NCI-H1436 treated with DMSO at 0.1 percent for 48 hours (cell line): ENCODE data around the gene PLA2G15.

ENCODE experiments used
- DNase-seq: peaks from one replicate; lab custom pipeline; 2025; lab: John Stamatoyannopoulos, UW

Gene PLA2G15

DNA sequence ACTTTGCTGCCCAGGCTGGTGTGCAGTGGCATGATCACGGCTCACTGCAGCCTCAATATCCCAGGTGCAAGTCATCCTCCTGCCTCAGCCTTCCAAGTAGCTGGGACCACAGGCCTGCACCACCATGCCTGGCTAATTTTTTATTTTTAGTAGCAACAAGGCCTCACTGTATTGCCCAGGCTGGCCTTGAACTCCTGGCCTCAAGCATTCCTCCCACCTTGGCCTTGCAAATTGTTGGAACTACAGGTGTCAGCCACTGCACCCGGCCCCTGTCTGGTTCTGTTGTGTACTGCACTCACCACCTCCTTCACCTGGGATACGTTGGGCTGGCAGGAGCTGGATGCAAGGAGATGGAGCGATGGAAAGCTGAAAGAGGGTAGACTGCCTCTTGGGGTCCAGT lies 8.5 kb downstream of the PLA2G15 start:
- no peak for DNase-seq

DNA sequence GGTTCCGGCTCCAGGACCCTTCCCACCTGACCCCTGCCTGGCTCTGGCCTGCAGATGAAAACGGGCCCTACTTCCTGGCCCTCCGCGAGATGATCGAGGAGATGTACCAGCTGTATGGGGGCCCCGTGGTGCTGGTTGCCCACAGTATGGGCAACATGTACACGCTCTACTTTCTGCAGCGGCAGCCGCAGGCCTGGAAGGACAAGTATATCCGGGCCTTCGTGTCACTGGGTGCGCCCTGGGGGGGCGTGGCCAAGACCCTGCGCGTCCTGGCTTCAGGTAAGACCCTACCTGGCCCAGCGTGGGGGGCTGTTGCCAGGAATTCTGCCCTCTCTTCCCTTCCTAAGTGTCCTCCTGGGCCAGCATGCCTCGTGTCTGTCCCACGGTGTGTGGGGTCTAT lies 10.5 kb downstream of the PLA2G15 start:
- DNase-seq, result no peak

DNA sequence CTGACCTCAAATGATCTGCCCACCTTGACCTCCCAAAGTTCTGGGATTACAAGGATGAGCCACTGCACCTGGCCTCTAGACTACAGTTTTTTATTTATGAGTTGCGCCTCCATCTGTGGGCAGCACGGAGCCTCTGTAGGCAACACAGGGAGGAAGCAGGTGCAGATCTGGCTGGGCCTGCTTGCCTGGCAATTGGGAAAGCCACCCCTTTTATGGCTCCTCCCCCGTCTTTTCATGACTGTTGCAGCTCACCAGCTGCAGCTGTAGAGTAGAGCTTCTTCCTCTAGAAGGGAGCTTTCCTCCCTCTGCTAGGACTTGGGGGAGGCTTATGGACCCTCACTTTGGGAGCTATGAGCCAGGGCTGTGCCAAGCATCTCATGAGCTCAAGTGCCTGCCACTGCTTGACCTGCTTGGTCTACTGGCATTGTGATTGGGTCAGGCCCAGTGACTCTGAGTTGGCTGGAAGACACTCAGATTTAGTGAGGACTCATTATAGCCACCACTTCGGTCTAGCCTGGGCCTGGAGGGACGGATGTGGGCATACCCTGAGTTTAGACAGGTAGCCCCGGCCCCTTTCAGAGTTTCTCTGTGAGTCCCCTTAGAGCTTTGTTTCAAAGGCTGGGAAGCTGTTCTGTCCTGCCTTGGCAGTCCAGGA lies 12.2 kb downstream of the PLA2G15 start:
- no peak for DNase-seq

DNA sequence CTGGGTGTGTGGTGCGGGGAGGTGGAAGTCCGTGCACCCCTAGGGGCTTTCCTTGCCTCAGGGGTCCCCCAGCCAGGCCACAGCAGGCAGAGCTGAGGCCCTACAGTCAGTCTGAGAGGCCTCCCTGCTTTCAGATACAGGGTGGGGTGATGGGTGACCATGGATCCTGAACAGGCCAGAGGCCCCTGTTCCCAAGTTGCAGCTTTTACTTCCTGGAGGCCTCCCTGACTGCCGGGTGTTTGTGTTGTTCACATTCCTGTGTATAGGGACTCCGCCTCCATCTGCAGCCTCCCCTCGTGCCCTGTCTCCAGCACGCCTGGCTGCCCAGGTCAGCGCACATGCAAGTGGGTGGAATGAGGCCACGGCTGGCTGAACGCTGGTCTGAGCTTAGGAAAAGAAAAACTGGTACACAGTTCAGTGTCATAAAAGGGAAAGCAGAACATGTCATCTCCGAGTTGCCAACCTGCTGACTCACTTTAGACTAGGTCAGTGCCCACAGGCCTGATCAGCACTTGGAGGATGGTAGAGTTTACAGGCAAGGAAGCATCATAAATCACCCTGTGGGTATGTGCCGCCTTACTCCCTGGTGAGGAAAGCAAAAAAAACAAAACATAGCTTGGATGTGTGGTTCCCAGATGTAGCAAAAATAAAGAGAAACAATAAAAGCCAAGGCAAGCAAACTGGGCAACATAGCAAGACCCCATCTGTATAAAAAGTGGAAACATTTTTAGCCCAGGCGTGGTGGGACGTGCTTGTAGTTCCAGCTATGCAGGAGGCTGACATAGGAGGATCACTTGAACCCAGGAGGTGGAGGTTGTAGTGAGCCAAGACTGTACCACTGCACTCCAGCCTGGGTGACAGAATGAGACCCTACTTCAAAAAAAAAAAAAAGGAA lies 13.0 kb downstream of the PLA2G15 start:
- no peak for DNase-seq

DNA sequence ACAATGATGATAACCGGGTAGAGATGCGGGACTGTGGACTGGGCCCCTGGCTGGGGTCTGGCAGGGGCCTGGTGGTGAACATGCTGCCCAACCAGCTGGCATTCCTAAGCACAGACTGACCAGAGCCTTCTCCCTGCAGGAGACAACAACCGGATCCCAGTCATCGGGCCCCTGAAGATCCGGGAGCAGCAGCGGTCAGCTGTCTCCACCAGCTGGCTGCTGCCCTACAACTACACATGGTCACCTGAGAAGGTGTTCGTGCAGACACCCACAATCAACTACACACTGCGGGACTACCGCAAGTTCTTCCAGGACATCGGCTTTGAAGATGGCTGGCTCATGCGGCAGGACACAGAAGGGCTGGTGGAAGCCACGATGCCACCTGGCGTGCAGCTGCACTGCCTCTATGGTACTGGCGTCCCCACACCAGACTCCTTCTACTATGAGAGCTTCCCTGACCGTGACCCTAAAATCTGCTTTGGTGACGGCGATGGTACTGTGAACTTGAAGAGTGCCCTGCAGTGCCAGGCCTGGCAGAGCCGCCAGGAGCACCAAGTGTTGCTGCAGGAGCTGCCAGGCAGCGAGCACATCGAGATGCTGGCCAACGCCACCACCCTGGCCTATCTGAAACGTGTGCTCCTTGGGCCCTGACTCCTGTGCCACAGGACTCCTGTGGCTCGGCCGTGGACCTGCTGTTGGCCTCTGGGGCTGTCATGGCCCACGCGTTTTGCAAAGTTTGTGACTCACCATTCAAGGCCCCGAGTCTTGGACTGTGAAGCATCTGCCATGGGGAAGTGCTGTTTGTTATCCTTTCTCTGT lies 14.0 kb downstream of the PLA2G15 start:
- no peak for DNase-seq

DNA sequence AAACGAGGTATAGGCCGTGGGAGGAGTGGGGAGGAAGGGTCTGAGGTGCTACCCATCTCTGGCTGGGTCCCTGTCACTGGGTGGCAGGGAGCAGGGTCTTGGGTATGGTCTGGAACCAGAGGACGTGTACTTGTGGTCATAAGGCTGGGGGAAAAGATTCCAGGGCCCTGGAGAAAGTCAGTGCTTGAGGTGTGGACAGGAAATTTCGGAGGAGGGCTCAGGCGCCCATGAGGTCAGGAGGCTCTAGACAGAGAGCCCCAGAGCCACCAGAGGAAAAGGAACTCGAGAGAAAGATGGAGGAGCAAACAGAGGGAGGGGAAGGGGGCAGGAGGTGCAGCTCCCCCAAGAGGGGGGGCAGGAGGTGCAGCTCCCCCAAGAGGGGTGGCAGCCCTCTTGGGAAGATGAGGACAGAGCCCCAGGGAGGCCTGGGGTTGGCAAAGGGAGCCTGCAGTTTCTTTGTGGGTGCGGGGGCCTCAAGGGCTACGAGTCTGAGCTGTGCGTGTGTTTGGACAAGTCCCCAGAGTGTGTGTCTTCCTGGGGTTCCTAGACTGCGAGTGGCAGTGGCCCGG lies 18.5 kb downstream of the PLA2G15 start:
- no peak for DNase-seq

DNA sequence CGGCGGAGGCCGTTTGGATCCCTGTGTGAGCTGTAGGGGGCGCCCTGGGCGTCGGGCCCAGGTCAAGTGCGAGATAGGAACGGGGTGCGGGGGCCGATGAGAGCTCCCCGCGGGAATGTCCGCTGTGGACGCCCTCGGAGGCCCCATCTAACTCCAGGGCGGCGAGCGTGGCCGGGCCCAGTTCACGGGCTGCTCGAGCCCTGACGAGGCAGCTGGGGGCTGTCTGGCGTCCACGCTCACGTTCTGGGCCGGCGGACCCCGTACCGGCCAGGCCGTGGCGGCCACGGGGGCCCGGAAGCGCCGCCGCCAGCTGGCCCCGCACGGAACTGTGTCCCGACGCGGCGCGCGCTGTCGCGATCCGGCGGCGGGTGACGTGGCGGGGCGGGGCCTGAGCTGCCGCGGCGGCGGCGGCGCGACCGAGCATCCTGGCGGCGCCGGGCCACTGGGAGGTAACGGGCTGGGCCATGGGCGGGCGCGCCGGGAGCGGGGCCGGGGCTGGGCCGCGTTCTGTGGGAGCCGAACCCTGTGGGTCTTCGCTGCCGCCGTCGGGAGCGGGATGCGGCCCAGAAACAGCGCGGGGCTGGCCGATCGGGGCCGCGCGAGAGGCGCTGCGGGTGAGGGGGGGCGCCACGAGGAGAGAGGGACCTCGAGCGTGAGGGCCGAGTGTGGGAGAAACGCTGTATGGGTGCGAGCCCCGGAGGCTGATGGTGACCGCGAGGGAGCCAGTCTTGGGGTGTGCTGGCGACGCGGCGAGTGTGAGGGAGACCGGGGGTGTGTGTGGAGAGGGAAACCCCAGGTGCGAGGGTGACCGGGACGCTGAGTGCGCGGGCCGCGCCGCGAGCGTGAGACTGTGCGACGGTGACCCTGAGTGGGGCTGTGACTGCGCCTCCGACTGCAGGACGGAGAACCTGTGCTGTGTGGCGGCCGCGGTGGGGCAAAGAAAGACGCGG lies 19.2 kb downstream of the PLA2G15 start, which contains the start of gene SLC7A6:
Gene SLC7A6, plus strand, starts transcription at position 399 of the 950 bp plus-strand sequence. CDS start 10,201 bp downstream, outside the sequence.
- no peak for DNase-seq

DNA sequence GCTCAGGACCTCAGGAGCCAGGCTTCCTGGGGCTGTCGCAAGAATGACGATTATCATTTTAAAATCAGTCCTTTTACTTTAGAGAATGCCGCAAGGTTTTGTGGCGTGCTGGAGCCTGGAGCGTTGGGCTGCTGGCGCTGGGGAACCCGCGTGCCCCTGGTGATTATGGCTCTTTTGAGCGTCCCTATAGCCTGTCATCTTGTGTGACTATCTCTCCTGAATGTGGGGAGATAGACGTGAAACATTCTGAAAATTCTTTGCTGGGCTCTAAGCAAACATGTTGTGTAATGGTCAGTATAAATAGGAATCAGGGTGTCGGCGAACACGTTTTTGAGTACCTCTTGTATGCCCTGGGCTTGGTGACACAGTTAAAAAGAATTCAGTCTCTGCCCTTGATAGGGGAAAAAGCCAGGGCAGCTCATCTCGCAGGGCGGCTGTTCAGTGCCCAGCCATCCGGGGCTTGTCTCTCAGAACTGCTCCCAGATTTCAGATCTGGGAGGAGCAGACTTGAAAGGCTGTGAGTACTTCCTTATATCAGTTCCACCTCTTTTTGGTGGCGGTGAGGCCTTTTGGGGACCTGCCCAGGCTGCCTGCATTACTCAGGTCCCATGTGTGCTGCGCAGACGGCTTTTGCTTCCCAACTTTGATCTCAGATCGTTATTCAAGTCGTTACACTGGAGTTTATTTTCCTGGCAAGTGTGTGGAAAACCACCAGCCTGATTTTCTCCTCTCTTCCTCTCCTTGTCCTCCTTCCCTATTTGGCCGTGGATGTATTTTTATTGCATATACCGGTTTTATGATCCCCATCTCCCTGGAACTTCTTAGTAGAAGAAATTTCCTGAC lies 20.1 kb downstream of the PLA2G15 start:
- no peak for DNase-seq

DNA sequence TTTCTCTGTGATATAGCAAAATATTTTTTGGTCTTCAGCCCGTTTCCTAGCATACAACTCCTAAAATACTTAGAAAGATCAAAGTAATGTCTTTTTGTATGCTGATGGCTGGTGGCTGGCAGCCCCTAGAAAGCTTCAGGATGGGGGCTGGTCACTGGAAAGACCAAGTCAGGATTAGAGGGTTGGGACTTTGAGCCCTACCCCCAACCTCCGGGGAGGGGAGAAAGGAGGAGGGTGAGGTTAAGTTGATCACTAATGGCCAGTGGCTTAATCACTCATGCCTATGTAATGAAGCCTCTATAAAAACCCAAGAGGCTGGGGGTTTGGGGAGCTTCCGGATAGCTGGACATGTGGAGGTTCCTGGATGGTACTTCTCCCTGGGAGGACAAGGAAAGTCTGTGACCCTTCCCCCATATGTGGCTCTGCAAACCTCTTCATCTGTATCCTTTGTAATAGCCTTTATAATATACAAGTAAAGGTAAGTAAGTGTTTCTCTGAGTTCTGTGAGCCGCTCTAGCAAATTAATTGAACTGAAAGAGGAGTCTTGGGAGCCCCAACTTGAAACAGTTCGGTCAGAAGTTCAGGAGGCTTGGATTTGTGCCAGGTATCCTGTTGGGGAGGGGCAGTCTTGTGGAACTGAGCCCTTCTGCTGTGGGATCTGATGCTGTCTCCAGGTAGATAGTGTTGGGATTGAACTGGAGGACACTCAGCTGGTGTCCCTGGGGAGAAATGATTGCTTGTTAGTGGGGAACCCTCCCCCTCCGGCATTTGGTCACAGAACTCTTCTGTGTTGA lies 22.6 kb downstream of the PLA2G15 start:
- DNase-seq, result no peak

DNA sequence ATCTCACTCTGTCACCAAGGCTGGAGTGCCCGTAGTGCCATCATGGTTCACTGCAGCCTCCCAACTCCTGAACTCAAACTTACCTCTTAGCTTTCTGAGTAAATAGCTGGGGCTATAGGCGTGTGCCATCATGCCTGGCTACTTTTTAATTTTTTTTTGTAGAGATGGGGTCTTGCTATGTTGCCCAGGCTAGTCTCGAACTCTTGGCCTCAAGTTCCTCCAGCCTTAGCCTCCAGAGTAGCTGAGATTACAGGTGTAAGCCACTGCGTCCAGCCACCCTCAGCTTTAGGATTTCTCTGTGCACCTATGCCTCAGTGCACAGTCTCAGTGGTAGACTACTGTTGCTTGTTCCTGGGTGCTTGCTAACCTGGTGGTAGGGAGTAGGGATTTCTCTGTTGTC lies 24.6 kb downstream of the PLA2G15 start:
- DNase-seq, result no peak

DNA sequence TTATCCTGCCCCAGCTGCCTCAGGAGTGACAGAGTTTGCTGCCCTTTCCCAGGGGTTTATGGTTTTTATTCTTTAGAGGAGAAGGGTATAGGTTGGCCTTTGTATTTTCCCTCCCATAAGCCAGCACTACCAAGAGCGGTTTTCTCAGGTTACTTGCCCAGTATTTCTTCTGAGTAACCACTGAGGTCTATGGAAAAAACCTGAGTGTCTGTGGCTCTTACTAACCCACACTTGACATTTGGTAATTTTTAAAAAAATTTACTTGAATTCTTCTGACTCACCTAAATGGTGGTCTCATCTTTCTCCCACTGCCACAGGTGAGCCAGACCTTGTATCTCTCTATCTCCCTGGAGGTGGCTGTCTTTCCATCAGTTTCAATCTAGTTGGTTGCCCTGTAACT lies 25.2 kb downstream of the PLA2G15 start:
- DNase-seq, result no peak

DNA sequence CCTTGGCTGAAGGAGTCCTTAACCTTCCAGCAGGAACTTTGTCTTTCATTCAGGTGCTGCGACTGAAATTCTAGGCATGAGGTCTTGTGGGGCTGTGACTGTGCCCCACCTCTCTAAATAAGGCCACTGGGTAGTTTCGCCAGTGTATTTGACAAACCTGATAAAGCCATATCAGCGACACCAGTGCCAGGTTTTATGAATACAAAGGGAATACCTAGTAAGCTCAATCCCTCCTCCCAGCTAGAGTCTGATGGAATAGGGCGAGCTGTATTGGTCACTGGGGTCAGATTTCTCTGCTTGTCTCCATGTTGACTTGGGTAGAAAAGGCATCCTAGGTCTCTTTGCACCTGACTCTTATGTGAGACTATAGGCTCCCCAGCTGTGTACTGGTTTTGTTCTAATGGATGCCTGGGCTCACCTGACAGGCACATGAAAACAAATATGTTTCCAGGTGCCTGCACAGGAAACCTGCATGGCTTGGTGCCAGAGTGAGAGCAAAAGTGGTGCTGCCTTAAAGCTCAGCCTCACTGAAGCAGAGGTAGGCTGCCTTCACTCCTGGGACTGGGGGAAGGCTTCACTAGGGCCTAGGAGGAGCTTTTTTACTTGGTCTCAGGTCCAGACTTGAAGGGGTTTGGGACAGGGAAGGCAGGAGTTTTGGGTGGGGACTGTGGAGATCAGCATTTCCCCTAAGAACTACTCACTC lies 27.5 kb downstream of the PLA2G15 start:
- DNase-seq, result no peak

DNA sequence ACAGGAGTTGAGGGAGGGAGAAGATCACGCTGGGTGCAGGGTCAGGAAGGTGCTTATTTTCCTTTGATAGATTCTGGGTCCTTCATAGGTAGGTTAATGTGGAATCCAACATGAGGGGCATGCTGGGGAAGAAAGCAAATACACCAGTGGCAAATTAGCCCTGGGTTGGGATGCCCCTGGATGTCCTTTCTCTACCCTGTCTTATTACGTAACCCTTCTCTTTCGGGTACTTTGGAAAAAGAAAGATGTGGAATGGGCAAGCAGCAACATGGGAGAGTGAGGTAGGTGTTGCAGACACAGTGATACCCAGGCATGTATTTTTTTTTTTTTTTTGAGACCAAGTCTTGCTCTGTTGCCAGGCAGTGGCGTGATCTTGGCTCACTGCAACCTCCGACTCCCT lies 28.3 kb downstream of the PLA2G15 start:
- no peak for DNase-seq

DNA sequence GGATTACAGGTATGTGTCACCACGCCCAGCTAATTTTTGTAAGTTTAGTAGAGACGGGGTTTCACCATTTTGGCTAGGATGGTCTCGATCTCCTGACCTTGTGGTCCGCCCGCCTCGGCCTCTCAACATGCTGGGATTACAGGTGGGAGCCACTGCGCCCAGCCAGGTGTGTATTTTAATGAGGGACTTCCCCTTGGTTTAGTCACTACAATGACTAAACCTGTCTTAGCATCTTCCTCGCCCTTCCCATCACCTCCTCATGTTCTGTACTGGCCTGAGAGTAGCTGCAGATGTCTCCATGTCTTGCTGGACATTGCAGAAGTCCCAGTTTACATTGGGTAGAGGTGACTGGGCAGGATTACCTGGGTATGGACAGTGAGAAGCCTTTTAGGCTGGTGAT lies 28.7 kb downstream of the PLA2G15 start:
- DNase-seq, result no peak

DNA sequence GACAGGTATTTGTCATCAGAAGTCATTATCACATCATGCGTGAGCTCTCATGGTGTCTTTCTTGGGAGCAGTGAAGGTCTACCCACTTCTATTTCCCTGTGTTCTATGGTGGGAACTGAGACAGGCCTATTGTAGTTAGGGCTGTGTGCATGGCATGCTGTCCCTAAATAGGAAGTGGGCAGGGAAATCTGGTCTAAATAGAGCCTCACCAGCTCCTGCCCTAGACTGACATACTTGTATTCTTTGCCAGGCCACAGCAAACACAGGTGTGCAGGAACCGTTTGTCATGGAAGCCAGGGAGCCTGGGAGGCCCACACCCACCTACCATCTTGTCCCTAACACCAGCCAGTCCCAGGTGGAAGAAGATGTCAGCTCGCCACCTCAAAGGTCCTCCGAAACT lies 29.3 kb downstream of the PLA2G15 start:
- DNase-seq, result no peak

DNA sequence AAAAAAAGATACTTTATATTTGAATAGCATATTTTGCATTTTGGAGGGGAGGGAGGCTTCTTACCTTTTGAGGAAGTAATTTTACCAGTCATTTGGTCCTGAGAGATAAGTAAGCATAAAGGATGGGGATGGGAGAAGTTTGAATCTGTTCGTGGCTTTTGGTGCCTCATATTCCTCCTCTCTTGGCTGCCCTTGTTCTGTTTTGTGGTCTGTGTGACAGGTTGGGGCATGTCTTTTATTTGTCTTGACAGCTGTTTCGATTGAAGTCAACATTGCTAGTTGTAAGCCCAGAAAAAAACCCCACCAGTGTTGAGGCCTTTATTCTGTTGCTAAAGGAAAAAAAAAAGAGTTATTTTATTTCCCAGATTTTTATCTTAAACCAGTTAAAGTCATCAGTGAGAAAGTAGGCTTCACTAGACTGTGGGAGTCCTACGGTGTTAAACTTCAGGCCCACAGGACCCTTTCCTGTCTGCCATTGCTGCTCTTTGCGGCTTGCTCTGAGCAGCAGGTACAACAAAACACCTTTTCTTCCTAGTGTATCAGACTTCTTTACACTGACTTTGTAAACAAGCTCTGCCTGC lies 30.5 kb downstream of the PLA2G15 start:
- DNase-seq, result no peak

DNA sequence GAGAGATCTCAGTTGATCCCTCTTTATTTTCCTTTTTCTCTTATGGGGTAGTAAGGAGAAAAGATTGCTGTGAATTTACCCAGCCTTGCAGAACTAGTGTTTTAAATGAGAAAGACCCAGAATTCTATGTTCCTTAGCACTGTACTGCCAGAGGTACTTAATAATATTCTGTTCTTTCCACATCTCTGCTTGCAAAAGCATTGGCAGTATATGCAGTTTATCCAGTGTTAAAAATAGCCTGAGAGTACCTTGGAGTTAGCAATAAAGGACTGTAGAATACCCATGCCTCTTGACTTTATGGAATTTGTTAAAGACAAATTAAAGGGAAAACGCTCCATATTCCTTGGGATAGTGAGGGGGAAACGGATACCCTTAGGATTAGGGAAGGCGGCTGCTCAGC lies 31.1 kb downstream of the PLA2G15 start:
- no peak for DNase-seq
